Mesenchymal stem cell (in vitro differentiated cells and primary cell): ENCODE data around the gene TNFRSF11A.

Source experiments
- DNase-seq: peaks from one replicate; pipeline ENCODE4 v3.0.0-alpha.2; 2013
- H2AFZ ChIP-seq: one replicate; pipeline ENCODE4 v1.6.1; 2013; ENCODE audit warnings: low read depth, mild to moderate bottlenecking, control low read depth, inconsistent platforms, low read length, moderate library complexity
- H2AK5ac ChIP-seq: 2 replicates; pipeline ENCODE4 v1.6.1; 2013; ENCODE audit warnings: low read length, moderate library complexity, mild to moderate bottlenecking, inconsistent platforms; ENCODE audit not compliant: severe bottlenecking
- H2BK120ac ChIP-seq: one replicate; pipeline ENCODE4 v1.6.1; 2013; ENCODE audit warnings: low read depth, mild to moderate bottlenecking, inconsistent platforms, low read length, moderate library complexity
- H2BK12ac ChIP-seq, 2 experiments: one replicate each; pipeline ENCODE4 v1.6.1; 2013; ENCODE audit warnings: inconsistent platforms in 2 of 2, low read length in 2 of 2, mild to moderate bottlenecking in 2 of 2, moderate library complexity in 2 of 2, control low read depth in 1 of 2
- H2BK15ac ChIP-seq: one replicate; pipeline ENCODE4 v1.6.1; 2013; ENCODE audit warnings: mild to moderate bottlenecking, low read depth, inconsistent platforms; ENCODE audit not compliant: poor library complexity, severe bottlenecking
- H2BK5ac ChIP-seq: 2 replicates; pipeline ENCODE4 v1.6.1; 2013; ENCODE audit warnings: low read depth, mild to moderate bottlenecking, low read length, control low read depth, inconsistent platforms; ENCODE audit not compliant: poor library complexity, severe bottlenecking
- H3K14ac ChIP-seq, 2 experiments: one replicate each; pipeline ENCODE4 v1.6.1; 2013; ENCODE audit warnings: inconsistent platforms in 2 of 2, low read length in 2 of 2, control low read depth in 1 of 2, mild to moderate bottlenecking in 1 of 2, moderate library complexity in 1 of 2
- H3K18ac ChIP-seq, 2 experiments: one replicate each; pipeline ENCODE4 v1.6.1; 2013; ENCODE audit warnings: inconsistent platforms in 2 of 2, low read length in 2 of 2, control low read depth in 1 of 2, low read depth in 1 of 2, mild to moderate bottlenecking in 1 of 2
- H3K23ac ChIP-seq, 2 experiments: one replicate each; pipeline ENCODE4 v1.6.1; 2013; ENCODE audit warnings: inconsistent platforms in 2 of 2, low read length in 2 of 2, mild to moderate bottlenecking in 2 of 2, moderate library complexity in 2 of 2, control low read depth in 1 of 2
- H3K27ac ChIP-seq: 2 replicates; pipeline ENCODE4 v1.5.1; 2013; ENCODE audit warnings: mild to moderate bottlenecking, moderate library complexity, low read length, control low read depth, inconsistent platforms; ENCODE audit not compliant: poor library complexity, severe bottlenecking
- H3K27me3 ChIP-seq, 2 experiments: 2 replicates each; pipeline versions ENCODE4 v1.6.1 to v1.7.0; 2013; ENCODE audit warnings: low read length in 2 of 2, mild to moderate bottlenecking in 2 of 2, moderate library complexity in 2 of 2, control low read depth in 1 of 2, inconsistent platforms in 1 of 2; ENCODE audit not compliant: control insufficient read depth in 1 of 2, insufficient read depth in 1 of 2
- H3K36me3 ChIP-seq, 2 experiments: 2 replicates each; pipeline versions ENCODE4 v1.6.1 to v1.7.0; 2013; ENCODE audit warnings: low read length in 2 of 2, control low read depth in 1 of 2, inconsistent platforms in 1 of 2, low read depth in 1 of 2, mild to moderate bottlenecking in 1 of 2; ENCODE audit not compliant: insufficient read depth in 2 of 2, control insufficient read depth in 1 of 2
- H3K4ac ChIP-seq, 2 experiments: one replicate each; pipeline ENCODE4 v1.6.1; 2013; ENCODE audit warnings: inconsistent platforms in 2 of 2, low read length in 2 of 2, mild to moderate bottlenecking in 2 of 2, moderate library complexity in 2 of 2, control low read depth in 1 of 2, low read depth in 1 of 2
- H3K4me1 ChIP-seq: 2 replicates; pipeline ENCODE4 v1.6.1; 2013; ENCODE audit warnings: low read depth, low read length, control low read depth; ENCODE audit not compliant: control insufficient read depth, insufficient read depth
- H3K4me2 ChIP-seq: 2 replicates; pipeline ENCODE4 v1.6.1; 2013; ENCODE audit warnings: low read length, mild to moderate bottlenecking, inconsistent platforms; ENCODE audit not compliant: poor library complexity, severe bottlenecking
- H3K4me3 ChIP-seq, 2 experiments: 2 replicates each; pipeline versions ENCODE4 v1.5.1 to v1.7.0; 2013; ENCODE audit warnings: low read length in 2 of 2, mild to moderate bottlenecking in 2 of 2, control low read depth in 1 of 2, low read depth in 1 of 2; ENCODE audit not compliant: insufficient read depth in 1 of 2
- H3K79me1 ChIP-seq: replicated peaks from 2 replicates; pipeline ENCODE4 v1.6.1; 2013; ENCODE audit warnings: mild to moderate bottlenecking, control low read depth, low read length, inconsistent platforms; ENCODE audit not compliant: poor library complexity, severe bottlenecking
- H3K9ac ChIP-seq: 2 replicates; pipeline ENCODE4 v1.7.0; 2013; ENCODE audit warnings: mild to moderate bottlenecking, low read length, moderate library complexity
- H3K9me3 ChIP-seq: 2 replicates; pipeline ENCODE4 v1.7.0; 2013; ENCODE audit warnings: mild to moderate bottlenecking, low read length; ENCODE audit not compliant: control insufficient read depth
- H4K8ac ChIP-seq: one replicate; pipeline ENCODE4 v1.6.1; 2013; ENCODE audit warnings: inconsistent platforms, mild to moderate bottlenecking, low read length, moderate library complexity
- H4K91ac ChIP-seq: one replicate; pipeline ENCODE4 v1.6.1; 2013; ENCODE audit warnings: mild to moderate bottlenecking, low read length, inconsistent platforms
- WGBS: methylation state at CpG from one replicate; pipeline ENCODE4 v1.1.7; 2013; ENCODE audit warnings: mixed read lengths; 5-methylcytosine and 5-hydroxymethylcytosine counted together

The TNFRSF11A gene

GRCh38 chr18:62294073-62294472, 31.0 kb upstream of the TNFRSF11A start:
- Histone ChIP-seq H3K27me3 (no peaks in the 10 kb centered on the region), H2BK5ac (no peak overlapping the region), H3K4ac (no peak overlapping the region), H3K9me3 (no peaks in the 10 kb centered on the region), H2BK15ac (no peak overlapping the region), H4K91ac (no peak overlapping the region), H2BK120ac (no peak overlapping the region), H2BK12ac (no peak overlapping the region), H3K14ac (no peak overlapping the region), H3K27ac (no peak overlapping the region), H3K4me1 (no peaks in the 10 kb centered on the region), H3K23ac (no peak overlapping the region), H2AK5ac (no peak overlapping the region), H3K36me3 (peaks cover 0 to 58% of the 10 kb centered on the region in 2 experiments), H3K79me1 (peaks cover 2% of the 10 kb centered on the region), H3K4me3 (no peak overlapping the region), H2AFZ (no peak overlapping the region), H3K9ac (no peak overlapping the region), H3K4me2 (no peak overlapping the region), H3K18ac (no peak overlapping the region), H4K8ac (no peak overlapping the region)
- DNase-seq: no peak

- H2BK15ac ChIP-seq: no peak overlapping the region
- WGBS: 94% methylated on average over 3 of the region's 3 CpGs
These were observed 24.6 kb upstream of the TNFRSF11A start for GRCh38 chr18:62300359-62300963.

GRCh38 chr18:62301322-62301721, 23.8 kb upstream of the TNFRSF11A start:
- H3K4me2 ChIP-seq: no peak overlapping the region
- H2BK120ac ChIP-seq: no peak overlapping the region
- H2AK5ac ChIP-seq: no peak overlapping the region
- H3K4ac ChIP-seq: no peak overlapping the region
- no peaks in the 10 kb centered on the region for H3K4me1 ChIP-seq
- peaks cover 0 to 66% of the 10 kb centered on the region in 2 experiments for H3K36me3 ChIP-seq
- H3K18ac ChIP-seq: no peak overlapping the region
- no peak for DNase-seq
- no peak overlapping the region for H3K4me3 ChIP-seq
- no peak overlapping the region for H3K14ac ChIP-seq
- H2BK12ac ChIP-seq: no peak overlapping the region
- no peak overlapping the region for H2BK15ac ChIP-seq
- H3K79me1 ChIP-seq: peaks cover 4% of the 10 kb centered on the region
- H3K27me3 ChIP-seq: no peaks in the 10 kb centered on the region
- no peak overlapping the region for H3K9ac ChIP-seq
- no peak overlapping the region for H3K23ac ChIP-seq
- H3K27ac ChIP-seq: no peak overlapping the region
- H3K9me3 ChIP-seq: no peaks in the 10 kb centered on the region
- H4K91ac ChIP-seq: no peak overlapping the region
- no peak overlapping the region for H4K8ac ChIP-seq
- no peak overlapping the region for H2BK5ac ChIP-seq
- H2AFZ ChIP-seq: no peak overlapping the region
- WGBS: 95% methylated on average over 1 of the region's 1 CpG

More at GRCh38 chr18:62300359-62300963, 24.6 kb upstream of the TNFRSF11A start:
- Histone ChIP-seq H3K18ac (no peak overlapping the region), H2BK5ac (no peak overlapping the region), H2BK12ac (no peak overlapping the region), H2BK120ac (no peak overlapping the region), H3K4ac (no peak overlapping the region), H3K4me2 (no peak overlapping the region), H3K9me3 (no peaks in the 10 kb centered on the region), H3K27ac (no peak overlapping the region), H3K36me3 (peaks cover 0 to 66% of the 10 kb centered on the region in 2 experiments), H3K4me3 (no peak overlapping the region), H3K23ac (no peak overlapping the region), H3K27me3 (no peaks in the 10 kb centered on the region), H2AFZ (no peak overlapping the region), H4K8ac (no peak overlapping the region), H3K9ac (no peak overlapping the region), H3K4me1 (no peaks in the 10 kb centered on the region), H3K14ac (no peak overlapping the region), H3K79me1 (peaks cover 4% of the 10 kb centered on the region), H4K91ac (no peak overlapping the region), H2AK5ac (no peak overlapping the region)
- no peak for DNase-seq

GRCh38 chr18:62312851-62313250, 12.3 kb upstream of the TNFRSF11A start:
- Histone ChIP-seq H2AK5ac (no peak overlapping the region), H3K4ac (no peak overlapping the region), H2BK120ac (no peak overlapping the region), H3K18ac (no peak overlapping the region), H4K91ac (no peak overlapping the region), H3K4me3 (no peak overlapping the region), H2BK5ac (no peak overlapping the region), H3K27me3 (no peaks in the 10 kb centered on the region), H3K36me3 (peaks cover 11 to 23% of the 10 kb centered on the region in 2 experiments), H3K23ac (no peak overlapping the region), H3K9ac (no peak overlapping the region), H2AFZ (no peak overlapping the region), H3K27ac (no peak overlapping the region), H3K14ac (no peak overlapping the region), H4K8ac (no peak overlapping the region), H2BK15ac (no peak overlapping the region), H2BK12ac (no peak overlapping the region), H3K4me2 (no peak overlapping the region), H3K4me1 (no peaks in the 10 kb centered on the region), H3K79me1 (peaks cover 1% of the 10 kb centered on the region), H3K9me3 (no peaks in the 10 kb centered on the region)
- 100% methylated on average over 1 of the region's 1 CpG for WGBS
- DNase-seq: no peak
